HTR-8/SVneo (cell line): ENCODE data around the gene C16orf78.

ENCODE experiments used
- DNase-seq: peaks from one replicate; pipeline ENCODE4 v3.0.0; 2011; ENCODE audit warnings: low spot score, mixed read lengths; ENCODE audit not compliant: insufficient read length
- FAIRE-seq: peaks from 2 replicates; lab custom pipeline; 2011; peaks lifted over from hg19 to GRCh38; lab: Jason Lieb, UNC

Gene C16orf78

GRCh38 chr16:49373504-49373903, at the start of gene C16orf78:
Gene C16orf78 (plus strand): TSS chr16:49373804. CDS start chr16:49373940, 136 bp downstream.
- DNase-seq = no peak
- FAIRE-seq = no peak

GRCh38 chr16:49324703-49325102, 48.9 kb upstream of the C16orf78 start:
- no peak for DNase-seq
- FAIRE-seq = no peak

GRCh38 chr16:49327466-49327865, 46.1 kb upstream of the C16orf78 start:
- FAIRE-seq (no peak), DNase-seq (no peak)

GRCh38 chr16:49328325-49328724, 45.3 kb upstream of the C16orf78 start:
- FAIRE-seq (no peak), DNase-seq (no peak)

GRCh38 chr16:49330562-49331201, 42.9 kb upstream of the C16orf78 start:
- FAIRE-seq = no peak
- DNase-seq = no peak

- no peak for FAIRE-seq
- DNase-seq = no peak
Observed at GRCh38 chr16:49332589-49333258, 40.9 kb upstream of the C16orf78 start.

- DNase-seq = no peak
- FAIRE-seq = no peak
Observed at GRCh38 chr16:49333259-49333597, 40.4 kb upstream of the C16orf78 start.

GRCh38 chr16:49335828-49336227, 37.8 kb upstream of the C16orf78 start:
- no peak for FAIRE-seq

GRCh38 chr16:49336581-49336980, 37.0 kb upstream of the C16orf78 start:
- no peak for DNase-seq
- no peak for FAIRE-seq

More at GRCh38 chr16:49335828-49336227, 37.8 kb upstream of the C16orf78 start:
- DNase-seq = no peak

GRCh38 chr16:49337814-49338350, 35.7 kb upstream of the C16orf78 start:
- DNase-seq (no peak), FAIRE-seq (no peak)

GRCh38 chr16:49338611-49339265, 34.9 kb upstream of the C16orf78 start:
- FAIRE-seq (no peak), DNase-seq (no peak)

- DNase-seq (no peak), FAIRE-seq (no peak)
Observed at GRCh38 chr16:49340466-49340865, 33.1 kb upstream of the C16orf78 start.

GRCh38 chr16:49341706-49342105, 31.9 kb upstream of the C16orf78 start:
- FAIRE-seq = no peak
- no peak for DNase-seq

- no peak for DNase-seq
- no peak for FAIRE-seq
Observed at GRCh38 chr16:49342336-49343265, 31.0 kb upstream of the C16orf78 start.

GRCh38 chr16:49343291-49343690, 30.3 kb upstream of the C16orf78 start:
- no peak for DNase-seq
- no peak for FAIRE-seq

GRCh38 chr16:49344401-49344800, 29.2 kb upstream of the C16orf78 start:
- DNase-seq = no peak
- no peak for FAIRE-seq

GRCh38 chr16:49345829-49346228, 27.8 kb upstream of the C16orf78 start:
- FAIRE-seq (no peak), DNase-seq (no peak)

GRCh38 chr16:49346459-49346858, 27.1 kb upstream of the C16orf78 start:
- FAIRE-seq (no peak), DNase-seq (no peak)

- no peak for FAIRE-seq
- no peak for DNase-seq
Observed at GRCh38 chr16:49347476-49347875, 26.1 kb upstream of the C16orf78 start.
